GM23338 (cell line): ENCODE results near the gene CRISPLD2. TPM values are rescaled to one million over a fixed set of nuclear protein-coding genes. Genes with fewer than 3 reads are reported as not detected.

Experiments used
- ATAC-seq: fragments of 200-7000 bp; cut with Tn5 transposase; 3 replicates; pipeline ENCODE4 v1.9.1; 2020
- DNase-seq: peaks from one replicate; pipeline ENCODE4 v3.0.0-alpha.2; 2015; ENCODE audit warnings: low spot score
- H2AFZ ChIP-seq: fragments of 200-600 bp; sonication (generic); 2 replicates; pipeline ENCODE4 v1.8.0; 2016; ENCODE audit warnings: antibody characterized with exemption, mild to moderate bottlenecking, moderate library complexity
- H3F3A ChIP-seq: fragments of 200-600 bp; sonication (generic); replicated peaks from 2 replicates; pipeline ENCODE4 v1.8.0; 2017; ENCODE audit warnings: antibody characterized with exemption, mixed run types, low read depth
- H3K27ac ChIP-seq: fragments of 200-600 bp; sonication (generic); 2 replicates; pipeline ENCODE4 v1.6.1; 2016; ENCODE audit warnings: low read depth
- H3K27me3 ChIP-seq: fragments of 200-600 bp; sonication (generic); 2 replicates; pipeline ENCODE4 v1.8.0; 2016; ENCODE audit warnings: mild to moderate bottlenecking, mixed run types, moderate library complexity; ENCODE audit not compliant: insufficient read depth
- H3K36me3 ChIP-seq: fragments of 200-600 bp; sonication (generic); 2 replicates; pipeline ENCODE4 v1.8.0; 2016; ENCODE audit warnings: mild to moderate bottlenecking; ENCODE audit not compliant: insufficient read depth
- H3K4me1 ChIP-seq: fragments of 200-600 bp; sonication (generic); 2 replicates; pipeline ENCODE4 v1.8.0; 2016; ENCODE audit warnings: mild to moderate bottlenecking, moderate library complexity; ENCODE audit not compliant: insufficient read depth
- H3K4me2 ChIP-seq: fragments of 200-600 bp; sonication (generic); 2 replicates; pipeline ENCODE4 v1.7.1; 2017; ENCODE audit warnings: mixed run types
- H3K4me3 ChIP-seq: fragments of 200-600 bp; sonication (generic); 2 replicates; pipeline ENCODE4 v1.6.1; 2016; ENCODE audit warnings: mixed run types
- H3K79me2 ChIP-seq: fragments of 200-600 bp; sonication (generic); replicated peaks from 2 replicates; pipeline ENCODE4 v1.8.0; 2017; ENCODE audit warnings: mild to moderate bottlenecking; ENCODE audit not compliant: insufficient read depth
- H3K9me2 ChIP-seq: fragments of 200-600 bp; sonication (generic); 2 replicates; pipeline ENCODE4 v1.8.0; 2017; ENCODE audit not compliant: insufficient read depth
- H4K20me1 ChIP-seq: fragments of 200-600 bp; sonication (generic); replicated peaks from 2 replicates; pipeline ENCODE4 v1.8.0; 2017; ENCODE audit warnings: mild to moderate bottlenecking; ENCODE audit not compliant: insufficient read depth
- H3K27ac Mint-ChIP-seq: 2 replicates; pipeline ENCODE4 v1.8.0; 2020; ENCODE audit warnings: inconsistent platforms, mild to moderate bottlenecking, moderate library complexity, mixed read lengths
- H3K27me3 Mint-ChIP-seq: 3 replicates; pipeline ENCODE4 v1.8.0; 2022; ENCODE audit warnings: low read depth, mild to moderate bottlenecking, moderate library complexity, mixed read lengths, inconsistent platforms; ENCODE audit not compliant: insufficient read depth, poor library complexity
- H3K36me3 Mint-ChIP-seq: 3 replicates; pipeline ENCODE4 v1.8.0; 2021; ENCODE audit warnings: low read depth, mild to moderate bottlenecking, inconsistent platforms, moderate library complexity, mixed read lengths
- H3K4me1 Mint-ChIP-seq: 3 replicates; pipeline ENCODE4 v1.8.0; 2020; ENCODE audit warnings: mild to moderate bottlenecking, inconsistent platforms, mixed read lengths
- H3K4me3 Mint-ChIP-seq: 3 replicates; pipeline ENCODE4 v1.8.0; 2021; ENCODE audit warnings: moderate library complexity, mild to moderate bottlenecking, inconsistent platforms, mixed read lengths
- H3K9me3 Mint-ChIP-seq: 3 replicates; pipeline ENCODE4 v1.8.0; 2020; ENCODE audit warnings: moderate library complexity, mild to moderate bottlenecking, inconsistent platforms, mixed read lengths
- CREB1 ChIP-seq: fragments of 250-450 bp; sonication (Bioruptor Pico); IDR thresholded peaks from 2 replicates; pipeline ENCODE4 v1.5.0; 2020; ENCODE audit warnings: low read depth, mild to moderate bottlenecking, moderate library complexity
- CTCF ChIP-seq, 2 experiments: fragments of 200-600 bp in 1 of 2; sonication (generic) in 1 of 2; conservative IDR thresholded peaks; 2 replicates each; pipeline versions ENCODE4 v1.5.1 to v1.6.1; 2016 to 2017; ENCODE audit warnings: antibody characterized with exemption in 2 of 2, low read depth in 2 of 2, mild to moderate bottlenecking in 2 of 2, moderate library complexity in 1 of 2
- EZH2phosphoT487 ChIP-seq: fragments of 200-600 bp; sonication (generic); IDR thresholded peaks from one replicate; pipeline ENCODE4 v1.8.1; 2018; ENCODE audit warnings: antibody characterized with exemption; ENCODE audit not compliant: unreplicated experiment
- JUNB ChIP-seq: IDR thresholded peaks from one replicate; pipeline ENCODE4 v1.6.1; 2016; ENCODE audit warnings: antibody characterized with exemption; ENCODE audit not compliant: unreplicated experiment
- NANOG ChIP-seq: IDR thresholded peaks from 2 replicates; pipeline ENCODE4 v1.6.1; 2016; ENCODE audit warnings: antibody characterized with exemption, borderline replicate concordance
- POLR2AphosphoS5 ChIP-seq: IDR thresholded peaks from 2 replicates; pipeline ENCODE4 v1.6.1; 2016; ENCODE audit warnings: antibody characterized with exemption, low read depth
- REST ChIP-seq: IDR thresholded peaks from one replicate; pipeline ENCODE4 v1.6.1; 2018; ENCODE audit warnings: antibody characterized with exemption; ENCODE audit not compliant: unreplicated experiment
- ZNF462 ChIP-seq: fragments of 250-450 bp; sonication (Bioruptor Pico); IDR thresholded peaks from 2 replicates; pipeline ENCODE4 v1.5.0; 2020; ENCODE audit warnings: mild to moderate bottlenecking, moderate library complexity
- polyA plus RNA-seq: library from polyadenylated mRNA; unstranded; fragments of >200 nt; fragmentation: Nextera tagmentation; extraction: Ambion mirVana; gene quantifications from 2 replicates; pipeline ENCODE4 v1.2.1, GENCODE V29; 2016
- total RNA-seq: library from RNA; depleted of rRNA; stranded (reverse); fragments of >200 nt; shearing (Covaris generic); gene quantifications from 2 replicates; pipeline ENCODE4 v1.2.3, GENCODE V29; 2014

CRISPLD2 gene
- total and polyA plus RNA-seq, 2 experiments from 2014 or later, result 2.6 to 8.3 TPM

- TF ChIP-seq REST, result no peak
- TF ChIP-seq NANOG, result no peak
- no peak for TF ChIP-seq CTCF (conservative IDR thresholded peaks at IDR 0.05; ENCODE audit: low read depth in 2 of 2)
Observed at GRCh38 chr16:84913315-84913714, 93.5 kb downstream of the CRISPLD2 start (continued).

- Histone ChIP-seq H3F3A (no peaks in the 10 kb centered on the region), H3K9me2 (no peaks in the 10 kb centered on the region), H3K4me1 (no peaks in the 10 kb centered on the region), H2AFZ (no peak overlapping the region), H3K79me2 (no peaks in the 10 kb centered on the region), H3K27ac (no peak overlapping the region), H3K4me3 (no peak overlapping the region), H4K20me1 (no peaks in the 10 kb centered on the region), H3K4me2 (no peak overlapping the region), H3K36me3 (no peaks in the 10 kb centered on the region), H3K27me3 (no peaks in the 10 kb centered on the region)
- no peak overlapping the region for H3K27ac Mint-ChIP-seq
- no peak overlapping the region for H3K4me3 Mint-ChIP-seq
- no peak for ATAC-seq
- H3K4me1 Mint-ChIP-seq, result no peaks in the 10 kb centered on the region; the same call in 1 of the 3 replicates
- H3K27me3 Mint-ChIP-seq, result peaks cover 11% of the 10 kb centered on the region
- no peaks in the 10 kb centered on the region for H3K36me3 Mint-ChIP-seq
- H3K9me3 Mint-ChIP-seq, result no peaks in the 10 kb centered on the region
- DNase-seq, result no peak
- TF ChIP-seq EZH2phosphoT487, result no peak
- no peak for TF ChIP-seq CTCF (conservative IDR thresholded peaks at IDR 0.05; ENCODE audit: low read depth in 2 of 2)
- TF ChIP-seq CREB1 (CRISPR knock-in tag), result no peak
- no peak for TF ChIP-seq JUNB
- TF ChIP-seq POLR2AphosphoS5, result no peak
- no peak for TF ChIP-seq ZNF462 (CRISPR knock-in tag)
Observed at GRCh38 chr16:84914273-84914672, 94.5 kb downstream of the CRISPLD2 start.
